GM18517 (cell line): ENCODE data around the gene OR51A4.
"Not testable (repeated sequence)": the region's sequence is repeated elsewhere in the genome, so short reads cannot be mapped to it uniquely, and the experiment has no call there.

Experiments
- ATAC-seq: cut with Tn5 transposase; IDR thresholded peaks from one replicate; pipeline ENCODE4 v1.9.1; 2021; ENCODE audit warnings: mild to moderate bottlenecking, moderate library complexity; ENCODE audit not compliant: unreplicated experiment

OR51A4 gene, protein sequence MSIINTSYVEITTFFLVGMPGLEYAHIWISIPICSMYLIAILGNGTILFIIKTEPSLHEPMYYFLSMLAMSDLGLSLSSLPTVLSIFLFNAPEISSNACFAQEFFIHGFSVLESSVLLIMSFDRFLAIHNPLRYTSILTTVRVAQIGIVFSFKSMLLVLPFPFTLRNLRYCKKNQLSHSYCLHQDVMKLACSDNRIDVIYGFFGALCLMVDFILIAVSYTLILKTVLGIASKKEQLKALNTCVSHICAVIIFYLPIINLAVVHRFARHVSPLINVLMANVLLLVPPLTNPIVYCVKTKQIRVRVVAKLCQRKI

DNA sequence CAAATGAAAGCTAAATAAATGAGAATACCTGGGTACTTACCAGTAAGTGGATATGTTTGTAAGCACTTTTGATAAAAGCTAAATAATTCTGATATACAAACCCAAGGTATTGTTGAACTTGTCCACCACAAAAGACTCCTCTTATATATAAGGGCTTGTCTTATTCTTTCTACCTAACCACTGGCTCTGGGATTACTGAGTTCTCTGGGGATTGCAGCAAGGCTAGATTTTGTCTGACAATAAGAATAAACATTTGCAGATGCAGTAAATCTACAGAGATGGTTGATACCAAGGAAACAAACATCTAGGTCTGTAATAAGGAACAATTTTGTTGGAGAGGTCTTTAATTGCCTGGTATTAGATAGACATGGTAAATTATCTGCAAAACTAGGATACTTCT is at the start of gene OR51A4:
Gene OR51A4, minus strand, starts transcription at position 101 of the 400 bp plus-strand sequence. CDS start 505 bp downstream, outside the sequence.
- ATAC-seq: no peak

DNA sequence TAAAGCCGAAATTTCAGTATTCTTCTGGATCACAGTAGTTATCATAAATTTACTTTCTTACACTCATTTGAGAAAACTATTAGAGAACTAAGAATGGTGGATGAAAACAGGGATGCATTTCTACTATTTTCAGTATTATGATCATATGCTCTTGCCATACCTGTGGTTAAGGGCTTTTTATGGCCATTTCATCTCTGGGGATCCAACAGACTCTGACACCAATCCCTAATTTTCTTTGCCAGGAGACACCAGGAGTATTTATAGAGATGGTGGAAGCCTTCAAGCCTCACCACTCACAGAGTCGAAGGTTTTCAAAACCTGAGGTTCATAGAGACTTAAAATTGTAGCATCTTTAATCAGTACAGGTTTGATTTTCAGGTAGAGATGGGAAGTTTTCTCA is 47.1 kb upstream of the OR51A4 start, which contains the start of gene OR51L1:
Gene OR51L1, plus strand, starts transcription at position 301 of the 400 bp plus-strand sequence. CDS start 4,132 bp downstream, outside the sequence.
- ATAC-seq: no peak

DNA sequence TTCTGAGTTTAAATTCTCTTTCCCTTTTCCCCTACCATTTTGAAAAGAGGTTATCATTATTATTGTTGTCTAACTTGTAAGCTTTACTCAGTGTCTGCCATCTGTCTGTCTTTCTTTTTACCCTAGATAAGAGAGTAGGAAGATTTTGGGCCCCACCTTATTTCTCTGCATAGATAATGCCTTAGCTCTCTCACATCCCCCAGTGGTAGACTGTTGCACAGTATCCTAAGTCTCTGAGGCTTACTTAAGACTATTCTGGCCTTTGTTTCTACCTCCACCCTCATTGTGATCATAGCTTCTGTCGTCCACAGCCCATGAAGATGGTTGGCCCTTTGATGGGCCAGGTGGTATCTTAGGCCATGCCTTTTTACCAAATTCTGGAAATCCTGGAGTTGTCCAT is 43.7 kb upstream of the OR51A4 start:
- no peak for ATAC-seq

DNA sequence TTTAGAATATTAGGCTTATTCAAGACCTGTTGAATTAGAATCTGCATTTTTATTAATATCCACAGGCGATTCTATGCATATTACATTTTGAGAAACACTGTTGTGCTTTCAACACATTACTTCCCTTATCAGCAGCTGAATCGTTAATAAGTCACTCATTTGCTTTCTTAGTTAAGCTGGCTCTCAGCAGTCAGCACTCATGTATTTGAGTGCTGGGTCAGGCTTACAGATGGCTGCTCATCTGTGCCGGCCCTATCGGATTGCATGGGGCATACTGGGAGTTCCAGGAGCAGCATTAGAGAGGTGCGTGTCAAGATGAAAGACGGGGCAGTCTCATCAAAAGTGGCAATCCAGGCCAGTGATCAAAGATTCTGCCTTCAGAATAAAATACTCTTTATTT is 36.4 kb upstream of the OR51A4 start:
- no peak for ATAC-seq

DNA sequence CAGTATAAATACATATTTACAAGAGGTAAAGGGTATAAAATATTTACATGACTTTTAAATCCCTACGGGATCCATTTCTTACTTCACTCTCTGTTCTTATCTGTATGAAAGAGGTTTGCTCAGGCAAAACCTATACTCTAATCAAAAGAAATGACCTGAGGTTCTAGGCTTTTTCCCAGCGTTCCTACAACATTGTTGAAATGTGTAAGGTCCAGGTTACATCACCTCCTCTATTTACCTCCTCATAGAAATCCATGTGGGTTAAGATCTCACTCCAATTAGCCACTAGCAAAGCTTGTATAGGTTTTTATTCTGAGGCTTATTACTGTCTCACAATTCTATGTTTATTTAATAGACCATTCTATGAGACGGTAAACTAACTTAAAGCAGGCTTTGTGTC is 35.3 kb upstream of the OR51A4 start:
- no peak for ATAC-seq

DNA sequence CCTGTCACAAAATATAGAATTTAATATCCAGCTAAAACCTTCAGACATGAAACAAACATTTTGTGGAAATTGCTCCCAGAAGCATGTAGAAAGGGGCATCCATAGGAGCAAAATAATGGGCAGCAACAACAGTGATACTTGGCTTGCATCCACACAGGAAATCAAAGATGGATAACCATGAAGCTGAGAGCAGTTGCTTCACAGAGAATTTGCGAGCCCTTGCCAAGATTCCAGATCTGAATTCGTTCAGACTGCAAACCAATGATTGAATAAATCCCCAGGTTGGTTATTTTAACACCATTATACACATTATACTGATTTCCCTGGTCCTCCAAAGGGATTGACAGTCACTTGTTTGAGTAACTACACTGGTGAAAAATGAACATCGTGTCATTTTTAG is 31.6 kb upstream of the OR51A4 start:
- ATAC-seq: no peak

DNA sequence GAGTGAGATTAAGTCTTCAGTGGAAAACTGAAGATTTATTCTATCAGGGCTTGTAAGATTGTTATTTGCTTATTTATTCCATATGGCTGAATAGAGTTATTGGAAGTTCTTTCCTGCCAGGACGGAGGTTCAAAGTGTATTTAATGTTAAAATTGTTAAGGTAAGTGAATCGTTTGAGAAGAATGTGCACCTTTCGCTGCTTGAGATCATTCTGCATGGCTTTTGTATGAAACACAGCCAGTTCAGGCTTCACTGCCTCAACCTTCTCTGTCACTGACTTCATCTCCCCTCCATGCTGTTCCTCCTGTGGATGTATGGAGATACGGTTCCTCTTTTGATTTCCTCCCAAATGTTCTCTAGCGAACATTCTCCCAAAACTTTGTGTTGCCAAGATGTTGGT is 28.0 kb upstream of the OR51A4 start:
- ATAC-seq: no peak

DNA sequence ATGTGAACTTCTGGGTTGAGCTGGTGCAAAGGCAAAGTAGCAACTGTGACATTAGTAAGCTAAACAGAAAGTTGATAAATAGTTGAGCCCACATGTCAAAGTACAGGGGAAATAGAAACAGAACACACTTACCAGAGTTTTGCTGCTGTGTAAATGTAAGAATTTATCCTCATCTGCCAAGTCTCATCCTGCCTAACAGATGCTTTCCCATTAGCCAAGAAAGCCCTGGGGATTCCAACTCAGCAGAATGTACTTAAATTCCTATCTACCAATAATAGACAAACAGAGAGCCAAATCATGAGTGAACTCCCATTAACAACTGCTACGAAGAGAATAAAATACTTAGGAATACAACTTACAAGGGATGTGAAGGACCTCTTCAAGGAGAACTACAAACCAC is 15.4 kb upstream of the OR51A4 start:
- ATAC-seq: no peak

DNA sequence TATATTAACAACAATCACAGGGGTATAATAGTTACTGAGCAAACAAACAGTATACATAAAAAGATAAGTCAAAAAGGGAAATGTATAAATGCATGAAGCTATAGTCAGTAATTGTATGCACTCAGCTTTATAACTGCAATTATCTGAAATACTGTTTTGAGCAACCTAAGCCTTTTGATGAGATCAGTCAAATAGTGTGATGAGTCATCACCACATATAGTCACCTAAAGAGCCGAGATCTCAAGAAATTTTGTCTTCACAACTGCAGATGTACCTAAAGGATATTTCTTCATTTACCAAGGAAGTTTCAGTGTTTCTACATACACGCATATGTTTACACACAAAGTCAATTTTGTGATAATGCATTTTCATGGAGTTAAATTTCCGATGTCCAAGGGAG is 13.5 kb upstream of the OR51A4 start:
- ATAC-seq: no peak

DNA sequence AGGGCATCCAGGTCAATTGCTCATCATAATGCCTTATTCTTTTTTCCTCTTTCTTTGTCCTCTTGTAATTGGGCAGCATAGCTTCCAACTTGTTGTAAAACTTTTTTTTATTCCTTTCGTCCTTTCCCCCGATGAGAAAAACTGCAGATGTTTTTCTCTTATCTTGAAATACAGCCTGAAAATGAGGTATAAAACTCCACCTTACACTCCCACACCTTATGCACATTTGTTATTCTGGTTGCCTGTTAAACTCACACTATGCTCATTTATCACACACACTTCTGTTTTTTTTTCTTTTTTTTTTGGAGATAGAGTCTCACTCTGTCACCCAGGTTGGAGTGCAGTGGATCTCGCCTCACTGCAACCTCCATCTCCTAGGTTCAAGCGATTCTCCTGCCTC is 10.0 kb upstream of the OR51A4 start:
- ATAC-seq: no peak

DNA sequence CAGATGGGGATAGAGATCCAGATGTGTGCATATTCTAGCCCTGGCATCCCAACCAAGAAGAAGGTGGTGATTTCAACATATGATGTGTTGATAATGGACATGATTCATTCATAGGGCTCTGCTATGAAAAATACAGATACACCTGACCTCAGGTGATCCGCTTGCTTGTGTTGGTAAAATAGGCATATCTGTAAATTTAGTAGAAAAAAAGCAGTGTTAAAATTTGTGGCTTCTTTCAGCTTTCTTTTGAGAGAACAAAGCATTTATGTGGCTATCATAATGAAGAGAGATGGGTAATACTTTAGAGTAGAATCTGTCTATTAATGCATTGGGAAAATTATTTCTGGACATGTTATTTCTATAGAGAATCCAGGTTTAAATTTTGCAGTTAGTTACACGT is 8.2 kb upstream of the OR51A4 start, which contains the start of gene OR51A2:
Gene OR51A2, minus strand, starts transcription at position 101 of the 400 bp plus-strand sequence. Its CDS starts 0 bp downstream, at position 101.
- ATAC-seq: not testable (repeated sequence)

DNA sequence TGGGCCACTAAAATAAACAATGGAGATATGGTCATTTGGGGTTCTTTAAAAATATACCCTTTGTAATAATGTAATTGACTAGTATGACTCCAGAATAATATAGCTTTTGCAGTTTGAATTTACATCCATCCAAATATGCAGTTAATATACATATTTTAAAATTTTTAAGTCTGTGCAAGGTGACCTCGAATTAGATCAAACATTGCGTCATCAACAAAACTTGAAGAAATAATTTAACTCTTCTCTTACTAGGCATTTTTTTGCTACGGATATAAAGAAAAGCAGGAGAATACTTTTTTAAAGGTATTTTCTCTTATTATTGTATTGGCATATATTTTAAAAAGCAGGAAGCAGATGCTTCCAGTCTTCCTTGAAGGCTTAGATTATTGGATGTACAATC is 10.7 kb downstream of the OR51A4 start:
- ATAC-seq: no peak

DNA sequence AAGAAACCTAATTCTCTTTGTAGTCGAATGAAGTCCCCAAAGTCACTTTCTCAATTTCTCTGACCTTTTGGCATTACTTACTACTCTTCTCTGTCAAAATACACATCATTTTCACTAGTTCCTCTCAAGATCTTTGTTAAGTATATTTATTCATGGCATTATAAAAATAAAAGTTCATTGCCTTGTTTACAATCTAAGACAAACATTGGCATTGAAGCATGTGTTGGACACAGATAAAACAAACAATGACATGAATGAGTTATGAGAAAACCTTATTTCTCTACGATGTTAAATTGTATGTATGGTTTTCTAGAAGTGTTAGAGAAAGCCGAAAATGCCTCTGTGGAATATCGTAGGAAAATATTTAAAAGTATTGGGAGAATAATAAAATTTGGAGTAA is 14.7 kb downstream of the OR51A4 start:
- ATAC-seq: no peak

DNA sequence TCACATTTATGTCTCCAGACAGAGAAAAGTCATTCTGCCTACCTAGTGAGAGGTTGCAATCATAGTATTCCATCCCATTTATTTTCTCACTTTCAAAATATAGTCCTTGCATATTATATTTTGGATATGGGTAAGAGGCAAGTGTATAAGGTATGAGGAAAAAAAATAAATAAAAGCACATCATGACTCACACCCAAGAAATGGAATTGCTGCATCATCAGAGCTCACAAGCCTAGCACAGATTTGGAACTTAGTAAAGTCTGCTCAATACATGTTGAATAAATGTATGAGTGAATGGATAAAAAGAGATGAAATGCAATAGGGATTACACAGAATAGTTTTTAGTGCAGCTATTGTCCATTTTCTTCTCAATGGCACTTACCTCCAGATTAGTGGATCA is 20.8 kb downstream of the OR51A4 start:
- no peak for ATAC-seq

DNA sequence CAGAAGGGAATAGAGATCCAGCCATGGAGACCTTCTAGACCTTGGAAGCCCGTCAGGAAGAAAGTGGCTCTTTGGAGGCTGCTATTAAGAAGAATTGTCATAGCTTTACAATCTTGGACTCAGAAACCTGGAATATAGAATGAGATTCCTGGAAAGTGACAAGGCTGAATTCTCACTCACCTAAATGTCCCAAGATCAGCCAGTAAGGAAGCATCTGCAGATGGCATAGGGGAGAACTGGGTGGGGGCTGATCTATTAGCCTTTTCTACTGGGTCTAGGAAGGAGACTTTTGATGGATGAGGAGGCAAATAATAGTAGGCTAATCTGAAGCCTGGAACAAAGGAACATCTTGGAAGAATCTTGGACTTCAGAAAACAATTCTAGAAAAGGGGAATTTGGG is 23.2 kb downstream of the OR51A4 start, which contains the start of gene OR51G1:
Gene OR51G1, minus strand, starts transcription at position 101 of the 400 bp plus-strand sequence. Its CDS starts 0 bp downstream, at position 101.
- no peak for ATAC-seq

DNA sequence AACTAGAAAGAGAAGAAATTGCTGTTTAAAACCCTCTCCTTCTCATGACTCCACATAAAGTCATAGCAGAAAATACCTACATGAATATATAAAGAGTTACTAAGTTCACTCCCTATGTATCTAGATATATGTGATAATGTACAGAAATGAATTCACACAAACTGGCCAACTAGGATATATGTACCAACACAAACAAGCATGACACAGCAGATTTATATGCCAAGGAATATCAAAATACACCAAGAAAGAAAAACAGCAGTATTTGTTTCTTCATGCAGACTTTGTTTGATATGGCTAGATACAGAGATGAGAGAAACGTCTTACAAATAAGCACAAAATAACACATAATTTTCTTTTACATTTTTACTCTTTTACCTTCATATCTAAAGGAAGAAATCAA is 25.1 kb downstream of the OR51A4 start:
- no peak for ATAC-seq

DNA sequence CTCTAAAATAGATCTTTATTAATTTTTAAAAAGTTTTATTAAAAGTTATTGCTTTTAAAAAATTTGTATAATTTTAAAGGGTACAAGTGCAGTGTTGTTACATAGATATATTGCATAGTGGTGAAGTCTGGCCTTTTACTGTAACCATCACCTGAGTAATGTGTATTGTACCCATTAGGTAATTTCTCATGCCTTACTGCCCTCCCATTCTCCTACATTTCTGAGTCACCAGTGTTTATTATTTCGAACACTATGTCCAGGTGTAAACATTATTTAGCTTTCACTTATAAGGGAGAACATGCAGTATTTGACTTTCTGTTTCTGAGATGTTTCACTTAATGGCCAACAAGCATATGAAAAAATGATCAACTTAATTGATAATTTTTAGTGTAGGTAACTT is 25.6 kb downstream of the OR51A4 start:
- no peak for ATAC-seq

DNA sequence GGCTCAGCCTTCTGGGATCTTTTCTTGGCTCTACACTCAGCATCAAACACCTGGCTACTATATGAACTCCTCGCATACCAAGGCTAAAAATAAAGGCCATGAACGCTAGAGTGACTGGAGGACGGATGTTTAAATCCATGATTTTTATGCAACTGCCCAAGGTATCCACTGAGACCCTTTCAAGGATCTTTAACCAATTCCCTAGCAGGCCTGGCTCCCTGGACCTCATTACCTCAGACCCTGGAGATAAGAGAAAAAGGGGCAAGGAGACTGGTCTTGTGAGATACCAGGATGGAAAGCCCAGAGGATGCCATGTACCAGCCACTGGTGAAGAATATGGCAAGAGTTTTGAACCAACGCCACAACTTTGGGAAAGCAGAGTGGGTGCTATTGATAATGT is 28.2 kb downstream of the OR51A4 start, which contains the start of gene OR51G2:
Gene OR51G2, minus strand, starts transcription at position 101 of the 400 bp plus-strand sequence. CDS start 3,687 bp downstream, outside the sequence.
- no peak for ATAC-seq

DNA sequence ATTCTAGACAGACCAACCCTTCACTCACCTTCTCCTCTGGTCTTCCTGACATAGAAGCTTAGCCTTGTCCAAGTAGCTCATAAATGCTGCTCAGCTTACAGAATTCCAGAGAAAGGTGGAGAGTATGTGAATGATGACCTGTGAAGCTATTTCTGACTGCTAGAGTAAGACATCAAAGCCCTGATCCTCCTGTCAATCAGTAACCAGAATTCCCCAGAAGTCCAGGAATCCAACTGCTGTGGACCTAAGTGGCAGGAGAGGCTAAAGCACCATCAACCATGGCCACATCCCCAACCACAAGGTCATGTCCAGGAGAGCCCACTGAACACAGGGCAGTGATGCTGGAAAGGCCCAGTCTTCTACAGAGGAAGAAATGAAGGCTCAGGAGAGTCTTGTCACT is 30.8 kb downstream of the OR51A4 start:
- no peak for ATAC-seq

DNA sequence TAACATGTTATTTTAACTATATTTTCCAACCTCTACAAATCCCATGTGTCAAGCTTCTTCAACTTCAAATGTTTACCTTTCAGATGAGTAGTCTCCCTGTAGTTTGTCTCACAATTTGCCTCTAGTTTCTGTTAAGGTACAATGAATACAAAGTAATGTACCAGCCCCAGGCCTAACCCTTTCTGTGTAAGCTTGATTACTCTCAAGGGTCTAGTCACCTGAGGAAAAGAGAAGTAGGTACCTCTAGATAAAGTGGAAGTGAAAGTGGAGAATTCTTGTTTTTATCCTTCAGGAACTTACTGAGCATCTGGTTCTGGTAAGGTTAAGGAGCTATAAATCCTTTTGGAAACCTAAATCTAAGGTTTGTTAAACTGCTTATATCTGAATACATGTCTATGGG is 43.9 kb downstream of the OR51A4 start, which contains the start of gene OR51A7:
Gene OR51A7, plus strand, starts transcription at position 300 of the 400 bp plus-strand sequence. CDS start 3,587 bp downstream, outside the sequence.
- no peak for ATAC-seq
